Heart left ventricle (tissue), 16 donors: ENCODE results near the gene VEGFA. TPM values are rescaled to one million over a fixed set of nuclear protein-coding genes. Genes with fewer than 3 reads are reported as not detected.

Experiments used
- ATAC-seq, 4 donors: fragments of 200-7000 bp; cut with Tn5 transposase; one replicate each; pipeline ENCODE4 v1.9.1; 2020 to 2022; ENCODE audit warnings: moderate library complexity in 4 of 4, mild to moderate bottlenecking in 3 of 4, moderate number of reproducible peaks in 1 of 4
- DNase-seq, 5 donors: peaks; one replicate each; pipeline ENCODE4 v3.0.0-alpha.2; 2020
- H3K27ac ChIP-seq, 12 donors: fragments of 200-600 bp; sonication (generic) in 4 of 12; one replicate each; pipeline versions ENCODE4 v1.5.0 to v1.8.0; 2016 to 2022; ENCODE audit warnings: mild to moderate bottlenecking in 2 of 12
- H3K27me3 ChIP-seq, 9 donors: fragments of 200-600 bp; sonication (generic) in 2 of 9; one replicate each; pipeline versions ENCODE4 v1.5.1 to v1.8.0; 2016 to 2022; ENCODE audit warnings: mild to moderate bottlenecking in 3 of 9
- H3K36me3 ChIP-seq, 9 donors: fragments of 200-600 bp; sonication (generic) in 2 of 9; one replicate each; pipeline versions ENCODE4 v1.5.0 to v1.8.0; 2018 to 2022; ENCODE audit warnings: mild to moderate bottlenecking in 2 of 9
- H3K4me1 ChIP-seq, 12 donors: fragments of 200-600 bp; sonication (generic) in 4 of 12; one replicate each; pipeline versions ENCODE4 v1.5.0 to v1.8.0; 2016 to 2022; ENCODE audit warnings: mild to moderate bottlenecking in 3 of 12
- H3K4me3 ChIP-seq, 12 donors: fragments of 200-600 bp; sonication (generic) in 4 of 12; one replicate each; pipeline versions ENCODE4 v1.5.0 to v1.8.0; 2017 to 2022; ENCODE audit warnings: mild to moderate bottlenecking in 9 of 12, moderate library complexity in 4 of 12
- H3K9me3 ChIP-seq, 12 donors: fragments of 200-600 bp; sonication (generic) in 4 of 12; one replicate each; pipeline versions ENCODE4 v1.5.0 to v1.8.0; 2016 to 2022; ENCODE audit warnings: mild to moderate bottlenecking in 1 of 12
- CTCF ChIP-seq, 12 donors: fragments of 200-600 bp; sonication (generic) in 4 of 12; IDR thresholded peaks; one replicate each; pipeline versions ENCODE4 v1.5.0 to v1.8.0; 2018 to 2022; ENCODE audit warnings: antibody characterized with exemption in 12 of 12, mild to moderate bottlenecking in 5 of 12
- POLR2A ChIP-seq, 2 donors: fragments of 450-650 bp; IDR thresholded peaks; one replicate each; pipeline ENCODE4 v1.6.1; 2017; ENCODE audit warnings: antibody characterized with exemption in 2 of 2, mild to moderate bottlenecking in 2 of 2, moderate library complexity in 2 of 2
- WGBS, 4 donors: extraction: QIAGEN DNeasy Blood & Tissue Kit in 2 of 4; methylation state at CpG; one replicate each; pipeline versions ENCODE4 v1.1.5 to v1.1.7; 2013 to 2018; 5-methylcytosine and 5-hydroxymethylcytosine counted together
- intact Hi-C, 10 donors: fragments of 100-400 bp; cut with DNase I; formaldehyde crosslinking; loops; one replicate each; pipeline versions ENCODE4 v1.11.1 to v1.14.2; 2022
- polyA plus RNA-seq, 2 donors: library from polyadenylated mRNA; stranded (reverse); fragments of 200-250 nt; gene quantifications; one replicate each; pipeline ENCODE4 v1.2.3, GENCODE V29; 2013
- total RNA-seq, 9 donors: library from RNA; depleted of rRNA in 2 of 9; stranded (reverse); fragments of >200 nt in 2 of 9; fragmentation: NEBNext Ultra II Directional in 3 of 9; extraction: Animal tissue kit (Norgen Biotek cat#: 25700) in 3 of 9; gene quantifications; one replicate each; pipeline versions ENCODE4 v1.1.0 to v1.2.4, GENCODE V29; 2016 to 2023
- donor health status: ischemic (EF 13 %, LVEDD 7.1; RV severe dilation, severe dysfunction).
- donor health status: healthy with polysubstance abuse.
- donor health status: DM: no; HTN: yes; CAD: no.
- donor health status: DM: no; HTN: no; CAD: no.
- donor health status: ischemic (EF 25% LVEDD 6.9; RV normal size, moderate dysfunction).
- donor health status: ischemic (EF 25% LVEDD 5.7; RV mildly dilated, moderate dysfunction).
- donor health status: healthy.
- donor health status: DM: yes; HTN: yes; CAD: no.
- donor health status: ischemic (EF 35%, LVEDD 5.7; RV mildly dilated, moderate dysfunction).
- donor health status: nonischemic (EF 11% LVEDD 7.7; RV severe dilation, severe dysfunction).
- donor health status: DM: yes; HTN: yes; CAD: no.
- donor health status: PGD.
- donor health status: ischemic (EF 29% LVEDD 5.4; RV normal size, mild dysfunction).
- donor health status: nonischemic (EF 23%, LVEDD 6.1; RV moderate dilation, normal function).

Gene VEGFA
- total and polyA plus RNA-seq, 11 donors: 83.0 to 254 (median 171) TPM

- Histone ChIP-seq H3K27me3 (no peaks in the 10 kb centered on the region), H3K9me3 (peaks cover 0 to 14% (median 7%) of the 10 kb centered on the region in 12 donors), H3K4me1 (peaks cover 0 to 21% (median 0%) of the 10 kb centered on the region in 12 donors), H3K36me3 (no peaks in the 10 kb centered on the region), H3K27ac (no peak overlapping the region), H3K4me3 (no peak overlapping the region)
- peak in 1 of 5 donors; percentile 4 for DNase-seq
- intact Hi-C loops: loop anchor here in 4 of 10 donors (2.0 to 10.0 kb wide), 4 partner anchors 36 to 353 kb away; no protein-coding TSS in a partner anchor
- TF ChIP-seq POLR2A (IDR thresholded peaks at IDR 0.05) (no peak), CTCF (IDR thresholded peaks at IDR 0.05) (no peak)
- ATAC-seq: no peak
- 92 to 95% (median 93%) methylated on average over 7 of the region's 7 CpGs for WGBS, 4 donors
Observed at GRCh38 chr6:43725643-43726580, 44.1 kb upstream of the VEGFA start.

- intact Hi-C loops: loop anchor here in 3 of 10 donors (5.0 to 10.0 kb wide), 3 partner anchors 35 to 347 kb away; no protein-coding TSS in a partner anchor
- no peak overlapping the region for H3K27ac ChIP-seq
- no peaks in the 10 kb centered on the region for H3K27me3 ChIP-seq
- H3K9me3 ChIP-seq: peaks cover 0 to 25% (median 14%) of the 10 kb centered on the region in 12 donors
- H3K4me3 ChIP-seq: no peak overlapping the region
- H3K4me1 ChIP-seq: peaks cover 0 to 21% (median 0%) of the 10 kb centered on the region in 12 donors
- no peak for ATAC-seq
- WGBS, 4 donors: 73 to 85% (median 80%) methylated on average over 3 of the region's 3 CpGs
- H3K36me3 ChIP-seq: no peaks in the 10 kb centered on the region
- peak in 1 of 5 donors; percentile 4 for DNase-seq
- TF ChIP-seq POLR2A (IDR thresholded peaks at IDR 0.05): no peak
- TF ChIP-seq CTCF (IDR thresholded peaks at IDR 0.05): no peak
Observed at GRCh38 chr6:43727634-43728033, 42.4 kb upstream of the VEGFA start.

DNA sequence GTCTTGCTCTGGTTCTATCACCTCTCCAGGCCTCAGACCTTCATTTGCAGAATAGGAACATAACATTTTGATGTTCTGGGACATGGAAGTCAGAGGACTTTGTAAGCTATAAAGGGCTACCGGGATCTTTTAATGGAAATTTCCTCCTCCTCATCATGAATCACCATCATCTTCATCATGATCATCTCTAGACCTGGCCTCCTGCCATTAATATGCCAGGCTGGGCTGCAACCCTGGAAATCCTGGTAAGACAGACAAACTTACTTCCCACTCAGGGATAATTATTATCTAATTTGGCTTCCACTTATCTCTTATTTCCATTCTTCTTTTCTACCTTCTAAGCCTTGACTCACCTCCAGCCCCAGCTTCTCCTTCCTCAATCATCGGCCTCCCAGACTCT, 41.4 kb upstream of the VEGFA start:
- no peak for ATAC-seq

More for the DNA sequence above, 41.4 kb upstream of the VEGFA start:
- Histone ChIP-seq H3K36me3 (no peaks in the 10 kb centered on the region), H3K4me3 (no peak overlapping the region), H3K4me1 (peaks cover 0 to 21% (median 0%) of the 10 kb centered on the region in 12 donors), H3K9me3 (peaks cover 0 to 25% (median 14%) of the 10 kb centered on the region in 12 donors), H3K27ac (no peak overlapping the region), H3K27me3 (no peaks in the 10 kb centered on the region)
- no peak for TF ChIP-seq CTCF (IDR thresholded peaks at IDR 0.05)
- no peak for TF ChIP-seq POLR2A (IDR thresholded peaks at IDR 0.05)
- intact Hi-C loops: loop anchor here in 3 of 10 donors (5.0 to 10.0 kb wide), 3 partner anchors 34 to 346 kb away; no protein-coding TSS in a partner anchor
- peak in 1 of 5 donors; percentile 4 for DNase-seq
- WGBS, 4 donors: 74 to 90% (median 82%) methylated on average over 2 of the region's 2 CpGs
